NCI-H2196 treated with DMSO at 0.1 percent for 48 hours (cell line): ENCODE measurements around the gene THSD4.
A peak's percentile ranks its signal among the peaks of the same experiment; 100 is the strongest.
"Not testable (repeated sequence)": the region's sequence is repeated elsewhere in the genome, so short reads cannot be mapped to it uniquely, and the experiment has no call there.

ENCODE experiments used
- DNase-seq: peaks from one replicate; lab custom pipeline; 2025; ENCODE audit not compliant: unreplicated experiment; lab: John Stamatoyannopoulos, UW

THSD4 gene

DNA sequence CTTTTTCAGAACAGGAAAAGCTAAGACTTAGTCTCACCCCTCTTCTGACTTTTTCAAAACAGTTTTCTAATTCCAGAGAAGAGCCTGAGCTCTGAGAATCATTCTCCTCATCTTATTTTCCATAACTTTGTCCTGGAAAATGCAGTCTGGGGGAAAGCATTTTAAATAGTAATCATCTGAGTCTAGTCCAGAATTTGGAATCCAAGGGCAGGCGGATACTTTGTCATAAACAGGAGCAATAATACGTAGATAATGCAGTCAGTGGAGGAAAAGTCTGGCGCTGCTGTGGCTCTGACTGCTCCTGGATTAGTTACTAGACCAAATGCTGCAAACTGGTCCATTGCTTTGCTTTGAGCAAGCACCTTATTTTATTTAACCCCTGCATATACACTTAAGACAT lies 285.0 kb downstream of the THSD4 start:
- no peak for DNase-seq

DNA sequence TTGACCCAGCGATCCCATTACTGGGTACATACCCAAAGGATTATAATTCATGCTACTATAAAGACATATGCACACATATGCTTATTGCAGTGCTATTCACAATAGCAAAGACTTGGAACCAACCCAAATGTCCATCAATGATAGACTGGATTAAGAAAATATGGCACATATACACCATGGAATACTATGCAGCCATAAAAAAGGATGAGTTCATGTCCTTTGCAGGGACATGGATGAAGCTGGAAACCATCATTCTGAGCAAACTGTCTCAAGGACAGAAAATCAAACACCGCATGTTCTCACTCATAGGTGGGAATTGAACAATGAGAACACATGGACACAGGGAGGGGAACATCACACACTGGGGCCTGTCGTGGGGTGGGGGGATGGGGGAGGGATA lies 286.5 kb downstream of the THSD4 start:
- not testable (repeated sequence) for DNase-seq

DNA sequence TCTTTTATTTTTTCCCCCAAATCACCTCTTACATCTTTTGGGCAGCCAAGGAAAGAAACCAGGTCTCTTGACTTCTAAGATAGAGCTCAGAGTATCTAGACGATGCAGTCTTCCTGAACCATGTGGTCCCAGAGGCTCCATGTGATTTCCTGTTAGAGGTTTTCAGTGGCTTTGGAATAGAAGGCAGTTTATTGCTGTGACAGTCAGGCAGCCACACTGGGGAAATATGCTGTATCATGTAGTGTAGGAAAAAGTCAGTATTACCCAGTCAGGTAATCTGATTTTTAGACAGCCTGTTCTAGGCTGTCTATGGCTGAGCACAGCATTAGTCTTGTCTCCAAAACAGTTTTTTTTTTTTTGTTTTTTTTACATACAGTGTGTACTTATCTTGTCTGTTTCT lies 294.3 kb downstream of the THSD4 start:
- no peak for DNase-seq

DNA sequence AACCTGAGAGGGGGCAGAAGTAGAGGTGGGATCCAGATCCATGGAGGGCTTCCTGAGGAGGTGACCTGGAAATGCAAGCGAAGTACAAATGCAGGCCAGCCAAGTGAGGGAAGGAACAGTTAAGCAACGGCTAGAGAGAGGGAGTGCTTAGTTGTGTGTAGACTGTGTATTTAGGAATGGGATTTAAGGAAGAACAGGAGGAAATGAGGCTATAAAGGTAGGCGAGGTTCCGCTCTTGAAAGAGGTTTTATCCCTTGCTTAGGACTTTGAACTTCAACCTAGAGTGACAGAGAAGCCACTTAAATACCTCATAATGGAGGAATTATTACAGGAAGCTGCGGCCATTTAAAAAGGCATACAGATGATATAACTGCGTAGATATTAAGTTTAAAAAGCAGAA lies 295.1 kb downstream of the THSD4 start:
- no peak for DNase-seq

DNA sequence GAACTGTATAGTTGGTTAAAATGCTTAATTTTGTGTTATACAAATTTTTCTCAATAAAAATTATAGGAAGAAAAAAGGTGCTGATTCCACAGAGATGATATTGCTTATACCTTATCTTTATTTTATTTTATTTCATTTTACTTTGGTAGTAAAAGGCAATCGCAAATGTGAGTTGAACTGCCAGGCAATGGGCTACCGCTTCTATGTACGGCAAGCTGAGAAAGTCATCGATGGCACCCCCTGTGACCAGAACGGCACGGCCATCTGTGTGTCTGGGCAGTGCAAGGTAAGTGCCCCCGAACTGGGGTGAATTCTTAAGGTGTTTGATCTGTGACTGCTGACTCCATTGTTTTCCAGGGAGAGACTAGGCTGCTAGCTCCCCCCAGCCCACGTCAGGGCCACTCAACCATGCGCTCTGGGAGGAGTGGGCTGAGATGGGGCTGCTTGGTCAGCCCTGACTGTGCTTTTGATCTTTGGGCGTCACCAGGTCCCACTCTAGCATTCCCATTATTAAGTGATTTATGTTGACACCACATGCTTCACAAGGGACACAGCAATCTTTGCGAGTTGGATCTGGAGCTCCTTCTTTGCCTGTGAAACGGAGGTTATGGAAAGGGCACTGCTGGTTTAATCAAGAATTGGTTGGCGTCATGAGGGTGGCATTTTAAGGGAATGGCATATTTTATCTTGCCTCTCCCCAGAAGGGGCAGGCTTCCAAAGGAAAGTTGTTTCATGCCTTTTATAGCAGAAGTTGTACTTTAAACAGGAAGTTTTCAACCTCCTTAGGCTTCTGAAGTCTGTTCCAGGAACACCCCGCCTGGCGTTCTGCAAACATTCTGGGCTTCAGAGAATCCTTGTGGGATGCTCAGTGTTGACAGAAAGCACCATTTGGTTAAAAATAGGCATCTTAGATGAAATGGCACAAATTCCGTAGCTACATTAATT lies 296.5 kb downstream of the THSD4 start:
- DNase-seq, result no peak

DNA sequence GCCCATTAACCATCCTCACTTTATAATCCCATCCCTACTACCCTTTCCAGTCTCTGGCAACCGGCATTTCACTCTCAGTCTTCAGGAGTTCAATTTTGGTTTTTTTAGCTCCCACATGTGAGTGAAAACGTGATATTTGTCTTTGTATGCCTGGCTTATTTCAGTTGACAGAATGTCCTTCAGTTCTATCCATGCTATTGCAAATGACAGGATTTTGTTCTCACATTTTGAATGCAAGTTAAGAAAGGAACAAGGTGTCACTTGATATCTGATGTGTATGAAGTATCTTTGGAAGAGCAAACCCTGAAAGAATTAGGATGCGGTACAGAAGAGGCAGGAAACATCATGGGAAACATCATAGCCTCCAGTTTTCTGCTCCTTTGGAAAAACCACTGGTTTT lies 298.1 kb downstream of the THSD4 start:
- DNase-seq, result no peak

DNA sequence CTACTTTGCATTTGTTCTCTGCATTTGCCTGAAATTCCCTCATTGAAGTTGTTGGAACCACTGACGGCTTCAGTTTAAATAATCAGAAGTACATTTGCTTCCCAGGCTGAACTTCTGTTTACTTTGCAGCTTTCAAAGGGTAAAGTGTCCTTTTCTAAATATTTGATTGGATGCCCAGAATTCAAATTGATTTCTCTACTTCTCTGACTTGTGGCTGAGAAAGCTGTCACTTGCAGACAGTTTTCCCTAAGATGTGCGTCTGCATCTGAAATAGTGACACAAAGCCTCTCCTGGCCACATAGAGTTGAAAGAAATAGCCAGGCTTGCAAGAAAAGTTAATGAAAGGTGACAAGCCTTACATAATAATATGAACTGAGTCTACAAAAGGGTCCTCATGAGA lies 299.6 kb downstream of the THSD4 start:
- DNase-seq, result no peak

DNA sequence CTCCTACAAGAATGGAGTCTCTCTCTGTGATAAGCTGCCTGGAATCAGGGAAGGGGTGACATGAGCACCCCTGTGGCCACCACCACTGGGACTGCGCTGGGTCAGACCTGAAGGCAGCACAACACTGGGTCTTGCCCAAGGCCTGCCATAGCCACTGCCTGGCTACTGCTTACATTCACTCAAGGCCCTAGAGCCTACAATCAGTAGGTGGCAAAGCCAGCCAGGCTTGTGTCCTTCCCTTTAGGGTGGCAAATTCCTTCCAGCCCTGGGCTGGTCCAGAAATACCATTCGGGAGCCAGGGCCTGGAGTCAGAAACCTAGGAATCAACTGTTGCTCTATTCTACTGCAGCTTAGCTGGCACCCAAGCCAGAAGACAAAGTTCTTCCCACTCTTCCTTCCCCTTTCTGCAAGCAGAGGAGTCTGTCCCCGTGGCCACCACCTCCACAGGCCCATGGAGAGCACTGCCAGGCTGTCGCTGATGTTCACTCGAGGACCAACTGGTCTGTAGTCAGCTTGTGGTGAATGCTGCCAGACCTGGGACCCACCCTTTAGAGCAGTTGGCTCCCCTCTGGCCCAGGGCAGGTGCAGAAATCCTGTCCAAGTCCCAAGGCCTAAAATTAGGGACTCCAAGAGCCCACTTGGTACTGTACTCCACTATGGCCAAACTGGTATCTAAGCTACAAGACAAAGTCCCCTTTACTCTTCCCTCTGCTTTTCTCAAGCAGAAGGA lies 307.4 kb downstream of the THSD4 start:
- DNase-seq, result no peak

DNA sequence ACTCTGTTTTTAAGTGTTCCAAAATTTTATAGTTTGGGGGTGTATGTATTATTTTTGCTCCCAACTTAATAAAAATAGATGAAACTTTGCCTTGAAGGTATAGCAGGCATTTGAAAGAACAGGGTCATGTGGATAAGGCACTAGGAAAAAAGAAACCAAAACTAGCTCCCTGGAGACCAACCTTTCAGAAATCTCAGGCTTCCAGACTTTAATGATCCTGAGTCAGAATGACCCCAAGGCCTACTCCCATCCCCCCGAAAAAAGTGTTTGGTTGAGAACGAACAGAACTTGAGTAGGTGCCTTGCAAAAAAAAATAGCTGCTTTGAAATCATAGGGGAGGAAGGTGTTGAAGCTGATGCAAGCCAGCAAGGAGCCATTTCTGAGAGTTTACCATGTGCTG lies 309.5 kb downstream of the THSD4 start:
- DNase-seq, result no peak

DNA sequence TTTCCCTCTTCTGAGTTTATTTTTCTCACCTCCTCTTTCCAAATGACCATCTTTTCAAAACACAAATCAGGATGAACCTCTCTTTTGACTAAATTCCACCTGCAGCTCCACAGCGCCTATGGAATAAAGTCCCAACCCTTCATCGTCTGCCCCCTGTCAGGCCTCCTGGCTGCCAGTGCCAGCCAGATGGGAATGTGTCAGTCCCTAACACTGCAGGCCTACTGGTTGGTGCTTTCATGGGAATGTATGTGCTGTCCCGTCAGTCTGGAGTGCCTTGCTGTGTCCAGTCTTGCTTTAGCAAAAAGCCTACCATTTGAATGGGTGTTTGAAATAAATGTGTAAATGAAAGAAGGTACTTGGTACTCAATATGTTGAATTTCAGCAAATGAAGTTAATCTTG lies 310.1 kb downstream of the THSD4 start:
- no peak for DNase-seq

DNA sequence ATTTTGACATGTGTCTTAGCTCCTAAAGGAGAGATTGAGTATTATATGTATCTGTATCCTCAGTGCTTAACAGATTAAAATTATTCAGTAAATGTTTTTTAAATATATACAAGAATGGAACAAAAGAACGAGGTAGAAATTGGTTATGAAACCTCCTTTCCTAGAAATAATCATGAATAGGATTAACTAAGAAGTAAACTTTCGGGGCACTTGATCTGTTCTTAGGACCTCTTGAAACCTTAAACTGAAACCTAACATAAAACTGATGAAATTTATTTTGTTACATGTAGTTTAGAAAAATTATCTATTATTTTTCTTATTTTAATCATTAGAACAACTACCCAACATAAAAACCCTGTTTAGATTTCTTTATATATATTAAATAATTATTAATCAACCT lies 311.5 kb downstream of the THSD4 start:
- no peak for DNase-seq

DNA sequence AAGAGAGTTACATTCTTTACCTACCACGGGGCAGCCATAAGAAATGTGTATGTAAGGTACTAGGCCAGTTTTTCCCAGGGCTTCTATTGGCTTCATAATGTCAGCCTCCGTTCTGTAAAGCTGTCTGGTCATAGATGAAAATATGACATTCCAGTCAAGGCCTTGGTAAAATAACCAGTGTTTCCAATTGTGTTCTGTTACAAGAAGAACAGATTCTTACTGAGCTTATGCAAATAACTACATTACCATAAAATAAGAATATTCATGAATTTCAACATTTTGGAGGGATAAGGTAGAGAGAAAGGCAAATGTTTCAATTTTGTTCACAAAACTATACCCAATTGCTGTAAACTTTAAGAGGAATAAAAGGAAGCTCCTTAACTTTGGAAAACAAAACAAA lies 315.5 kb downstream of the THSD4 start:
- no peak for DNase-seq

DNA sequence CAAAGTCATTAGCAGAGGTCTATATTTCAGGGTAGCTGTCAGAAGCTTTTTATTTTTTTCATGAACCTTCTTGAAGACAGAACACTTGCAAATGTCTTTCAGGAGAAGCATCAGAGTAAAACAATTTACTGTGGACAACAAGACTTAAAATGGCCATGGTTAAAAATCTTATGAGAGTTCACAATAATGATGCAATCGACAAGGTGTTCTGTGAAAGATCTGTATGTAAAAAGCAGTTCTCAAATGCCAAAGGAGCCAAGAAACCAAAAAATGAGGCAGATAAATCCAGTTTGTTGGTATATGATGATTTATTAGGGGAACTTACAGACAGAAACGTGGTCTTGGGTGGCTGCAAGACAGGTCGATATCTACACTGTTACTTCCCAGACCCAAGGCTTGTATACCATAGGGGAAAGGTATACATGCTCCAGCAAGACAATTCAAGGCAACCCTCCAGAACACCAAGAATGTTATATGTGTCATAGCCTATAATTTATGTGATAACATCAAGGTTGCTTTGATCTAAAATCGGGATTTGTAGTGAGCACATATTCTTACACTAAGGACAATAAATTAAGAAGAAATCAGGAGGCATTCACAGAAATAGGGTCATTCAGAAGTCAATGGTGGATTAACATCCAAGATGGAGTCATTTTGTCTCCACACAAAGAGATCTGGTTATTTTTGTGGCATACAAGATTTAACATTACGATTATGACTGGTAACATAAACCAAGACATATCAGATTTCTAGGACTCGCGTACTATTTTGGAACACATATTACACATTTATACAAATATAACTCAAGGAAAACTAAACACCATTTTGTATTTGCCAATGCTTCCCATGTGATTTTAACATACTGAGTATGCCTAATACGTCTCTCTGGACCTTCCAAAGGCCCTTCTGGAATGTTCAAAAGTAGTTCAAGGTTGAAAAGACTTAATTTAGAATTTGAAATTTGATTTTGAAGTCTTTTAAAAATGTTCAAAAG lies 316.4 kb downstream of the THSD4 start:
- no peak for DNase-seq

DNA sequence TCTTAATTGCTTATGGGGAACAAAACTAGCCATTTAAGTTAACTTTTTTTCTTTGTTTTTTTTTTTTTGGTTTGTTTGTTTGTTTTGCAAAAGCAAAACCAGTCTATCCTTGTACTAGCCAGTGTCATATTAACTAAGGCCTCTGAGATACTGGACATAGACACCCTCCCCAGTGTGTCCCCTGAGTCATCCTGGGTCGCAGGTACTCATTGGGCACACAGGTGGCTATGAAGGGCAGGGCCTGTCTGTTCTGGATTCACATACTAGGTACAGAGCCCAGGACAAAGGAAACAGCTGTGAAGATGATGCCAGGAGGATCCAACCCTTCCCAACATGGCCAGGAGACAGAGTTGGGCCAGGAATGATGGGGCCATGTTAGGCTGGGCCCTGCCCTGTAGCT lies 318.1 kb downstream of the THSD4 start:
- no peak for DNase-seq

DNA sequence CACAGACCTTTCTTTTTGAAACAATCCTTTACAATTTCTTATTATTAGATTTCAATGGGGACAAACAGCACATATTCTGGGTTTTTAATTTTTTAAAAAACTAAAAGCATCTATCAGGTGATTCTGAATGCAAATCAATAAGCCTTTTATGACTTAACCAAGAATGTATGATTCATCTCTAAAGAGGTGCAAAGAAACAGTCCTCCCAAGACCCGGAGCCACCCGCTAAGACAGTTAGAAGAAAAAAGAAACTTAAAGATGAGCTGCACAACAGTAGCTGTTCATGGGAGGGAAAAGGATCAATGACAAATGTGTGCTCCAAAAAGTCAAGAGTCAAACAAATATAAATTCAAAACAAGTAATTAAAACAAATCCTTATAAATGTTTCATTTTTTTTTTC lies 319.5 kb downstream of the THSD4 start:
- no peak for DNase-seq

DNA sequence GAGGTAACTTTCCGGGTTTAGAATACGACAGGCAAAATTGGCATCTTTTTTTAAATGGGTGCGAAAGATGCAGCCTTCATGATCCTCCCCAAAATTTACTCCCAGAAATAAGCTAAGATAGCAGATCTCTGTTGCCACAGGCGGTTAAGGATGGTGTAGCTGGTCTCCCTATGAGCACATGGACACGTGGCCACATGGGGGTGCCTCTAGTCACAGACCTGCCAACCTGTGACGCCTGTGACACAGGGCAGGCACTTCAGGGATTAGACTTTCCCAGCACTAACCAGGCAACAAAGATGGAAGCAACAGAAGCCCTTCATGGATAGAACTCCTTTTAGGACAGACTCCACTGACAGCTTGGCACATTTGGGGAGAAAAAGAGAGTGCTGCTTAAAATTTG lies 320.3 kb downstream of the THSD4 start:
- no peak for DNase-seq

DNA sequence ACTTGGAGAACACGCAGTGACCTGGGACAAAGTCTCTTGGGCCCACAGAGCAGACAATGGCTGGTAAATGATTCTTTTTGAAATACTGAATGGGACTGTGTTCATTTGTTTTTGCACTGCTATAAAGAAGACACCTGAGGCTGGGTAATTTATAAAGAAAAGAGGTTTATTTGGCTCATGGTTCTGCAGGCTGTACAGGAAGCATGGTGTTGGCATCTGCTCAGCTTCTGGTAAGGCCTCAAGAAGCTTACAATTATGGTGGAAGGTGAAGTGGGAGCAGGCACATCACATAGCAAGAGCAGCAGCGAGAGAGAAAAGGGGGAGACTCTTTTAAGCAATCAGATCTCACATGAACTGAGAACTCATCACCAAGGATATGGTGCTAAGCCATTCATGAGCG lies 321.6 kb downstream of the THSD4 start:
- no peak for DNase-seq

DNA sequence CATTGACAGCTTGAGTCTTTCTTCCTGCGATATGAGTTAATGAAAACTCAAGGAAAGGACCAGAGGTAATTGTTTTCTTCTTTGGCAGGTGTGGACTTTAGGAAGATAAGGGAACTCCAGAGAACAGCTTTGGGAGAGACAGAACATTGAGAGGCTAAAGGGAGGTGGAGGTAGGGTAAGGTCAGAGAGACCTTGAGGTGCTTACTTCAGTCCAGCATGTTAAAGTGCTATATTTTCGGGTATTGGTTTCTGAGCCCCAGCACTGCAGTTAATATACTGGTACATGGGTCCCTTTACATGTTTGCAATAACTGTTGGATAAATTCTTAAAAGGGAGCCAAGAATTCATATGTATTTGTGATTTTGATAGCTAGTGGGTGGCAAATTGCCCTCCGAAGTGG lies 322.1 kb downstream of the THSD4 start:
- DNase-seq, result no peak

DNA sequence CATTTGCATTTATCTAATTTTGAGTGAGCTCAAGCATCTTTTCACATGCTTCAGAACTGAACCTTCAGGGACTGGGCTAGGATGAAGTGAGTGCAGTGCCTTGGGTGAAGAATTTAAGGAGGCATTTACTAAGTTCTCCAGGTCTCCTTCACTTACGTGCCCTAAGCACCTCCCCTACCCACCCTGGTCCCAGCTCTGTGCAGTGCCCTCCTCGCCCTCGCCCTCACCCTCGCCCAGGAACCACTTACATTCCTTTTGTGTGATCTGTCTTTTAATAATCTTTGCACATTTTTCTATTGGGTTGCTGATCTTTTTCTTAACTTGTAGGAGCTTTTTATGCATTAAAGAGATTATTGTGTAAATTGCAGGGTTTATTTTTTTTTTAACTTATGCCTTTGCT lies 322.6 kb downstream of the THSD4 start:
- DNase-seq, result no peak

DNA sequence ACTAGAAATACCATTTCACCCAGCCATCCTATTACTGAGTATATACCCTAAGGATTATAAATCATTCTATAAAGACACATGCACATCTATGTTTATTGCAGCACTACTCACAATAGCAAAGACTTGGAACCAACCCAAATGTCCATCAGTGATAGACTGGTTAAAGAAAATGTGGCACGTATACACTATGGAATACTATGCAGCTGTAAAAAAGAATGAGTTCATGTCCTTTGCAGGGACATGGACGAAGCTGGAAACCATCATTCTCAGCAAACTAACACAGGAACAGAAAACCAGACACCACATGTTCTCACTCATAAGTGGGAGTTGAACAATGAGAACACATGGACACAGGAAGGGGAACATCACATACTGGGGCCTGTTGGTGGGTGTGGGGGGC lies 324.2 kb downstream of the THSD4 start:
- not testable (repeated sequence) for DNase-seq

DNA sequence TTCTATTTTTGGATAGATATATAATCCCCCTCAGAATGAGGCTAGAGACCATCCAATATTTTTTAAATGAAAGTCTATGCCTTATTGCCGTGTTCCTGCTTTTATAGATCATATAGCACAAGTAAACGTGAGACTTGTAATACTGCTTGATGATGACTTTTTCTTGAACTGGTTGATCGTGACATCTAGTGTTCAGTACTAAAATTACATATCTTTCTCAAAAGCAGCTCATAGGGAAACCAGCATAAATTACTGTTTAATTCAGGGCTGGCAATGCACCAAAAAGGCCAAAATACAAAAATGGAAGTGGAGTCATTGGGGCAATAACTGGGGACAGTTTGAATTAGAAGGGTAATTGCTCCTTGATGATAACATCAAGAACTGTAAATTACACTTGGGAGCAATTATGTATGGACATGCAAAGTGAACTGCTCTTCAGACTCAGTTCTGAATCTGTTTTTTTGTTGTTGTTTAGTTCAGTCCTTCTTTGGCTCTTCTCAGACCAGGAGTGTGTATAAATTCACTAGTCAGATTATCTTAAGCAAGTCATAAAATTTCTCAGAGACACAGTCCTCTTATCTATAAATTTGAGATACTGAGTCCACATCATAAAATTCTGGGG lies 325.3 kb downstream of the THSD4 start:
- peak; percentile 55 for DNase-seq
